Parathyroid adenoma (tissue), 2 donors: ENCODE measurements around the gene SEH1L.
"Not testable (repeated sequence)": the region's sequence is repeated elsewhere in the genome, so short reads cannot be mapped to it uniquely, and the experiment has no call there.

Source experiments
- H2AFZ ChIP-seq: fragments of 300-600 bp; sonication (generic); one replicate; pipeline ENCODE4 v1.7.0; 2017; ENCODE audit warnings: antibody characterized with exemption, mild to moderate bottlenecking
- H3K27ac ChIP-seq: fragments of 300-600 bp; sonication (generic); one replicate; pipeline ENCODE4 v1.7.0; 2017
- H3K27me3 ChIP-seq: fragments of 300-600 bp; sonication (generic); one replicate; pipeline ENCODE4 v1.7.0; 2017; ENCODE audit warnings: low read length; ENCODE audit not compliant: control insufficient read depth, insufficient read depth
- H3K36me3 ChIP-seq: fragments of 300-600 bp; sonication (generic); one replicate; pipeline ENCODE4 v1.7.0; 2017; ENCODE audit warnings: low read length; ENCODE audit not compliant: control insufficient read depth, insufficient read depth
- H3K4me1 ChIP-seq: fragments of 300-600 bp; sonication (generic); one replicate; pipeline ENCODE4 v1.7.0; 2017; ENCODE audit warnings: control low read depth
- H3K4me2 ChIP-seq: fragments of 300-600 bp; sonication (generic); one replicate; pipeline ENCODE4 v1.7.0; 2017; ENCODE audit warnings: low read length
- H3K4me3 ChIP-seq: fragments of 300-600 bp; sonication (generic); one replicate; pipeline ENCODE4 v1.7.0; 2017; ENCODE audit warnings: low read depth, low read length
- H3K79me2 ChIP-seq: fragments of 300-600 bp; sonication (generic); one replicate; pipeline ENCODE4 v1.7.0; 2017; ENCODE audit warnings: control low read depth
- H3K9ac ChIP-seq: fragments of 300-600 bp; sonication (generic); one replicate; pipeline ENCODE4 v1.7.0; 2017; ENCODE audit warnings: mild to moderate bottlenecking
- H3K9me3 ChIP-seq: fragments of 300-600 bp; sonication (generic); one replicate; pipeline ENCODE4 v1.7.0; 2017; ENCODE audit warnings: low read length; ENCODE audit not compliant: control insufficient read depth
- CTCF ChIP-seq: fragments of 300-600 bp; sonication (generic); IDR thresholded peaks from one replicate; pipeline ENCODE4 v1.7.0; 2017; ENCODE audit warnings: antibody characterized with exemption, mild to moderate bottlenecking
- donor health status: primary hyperparathyroidism.

SEH1L gene

GRCh38 chr18:12947285-12948049 lies at the start of gene SEH1L:
Gene SEH1L, plus strand, starts transcription at chr18:12948011. Its CDS starts 111 bp downstream, at chr18:12948122.
- Histone ChIP-seq H3K79me2 (peaks cover 16% of the 10 kb centered on the region), H3K9me3 (no peaks in the 10 kb centered on the region), H3K36me3 (no peaks in the 10 kb centered on the region), H3K4me2 (peak within 1 kb of the TSS; percentile 79), H3K9ac (peak within 1 kb of the TSS; percentile 75), H3K27ac (peak within 1 kb of the TSS; percentile 96), H3K4me1 (peaks cover 8% of the 10 kb centered on the region), H2AFZ (peak within 1 kb of the TSS; percentile 89), H3K27me3 (no peaks in the 10 kb centered on the region), H3K4me3 (peak within 1 kb of the TSS; percentile 75)
- TF ChIP-seq CTCF = no peak

GRCh38 chr18:12901208-12901607 lies 46.6 kb upstream of the SEH1L start:
- H2AFZ ChIP-seq, H3K36me3 ChIP-seq, H3K4me2 ChIP-seq, H3K27me3 ChIP-seq, H3K27ac ChIP-seq, H3K9me3 ChIP-seq, H3K4me3 ChIP-seq, H3K79me2 ChIP-seq, H3K4me1 ChIP-seq, H3K9ac ChIP-seq: not testable (repeated sequence)

DNA sequence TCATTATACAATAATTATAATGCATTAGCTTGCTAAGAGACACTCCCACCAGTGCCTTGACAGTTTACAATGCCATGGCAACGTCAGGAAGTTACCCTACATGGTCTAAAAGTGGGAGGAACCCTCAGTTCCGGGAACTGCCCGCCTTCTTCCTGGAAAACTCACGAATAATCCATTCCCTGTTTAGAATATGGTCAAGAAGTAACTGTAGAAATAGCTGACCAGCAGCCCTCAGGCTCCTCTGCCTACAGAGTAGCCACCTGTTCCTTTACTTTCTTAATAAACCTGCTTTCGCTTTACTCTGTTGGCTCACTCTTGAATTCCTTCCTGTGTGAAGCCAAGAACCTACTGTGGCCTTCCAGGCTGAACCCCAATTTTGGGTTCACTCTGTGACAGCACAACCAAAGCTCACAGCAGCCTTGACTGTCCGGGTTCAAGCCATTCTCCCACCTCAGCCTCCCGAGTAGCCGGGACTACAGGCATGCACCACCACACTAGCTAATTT lies 43.7 kb upstream of the SEH1L start:
- Histone ChIP-seq H3K27me3 (no peaks in the 10 kb centered on the region), H3K9ac (no peak overlapping the region), H3K4me2 (no peak overlapping the region), H3K4me3 (no peak overlapping the region), H3K79me2 (no peaks in the 10 kb centered on the region), H3K27ac (no peak overlapping the region), H3K4me1 (no peaks in the 10 kb centered on the region), H2AFZ (no peak overlapping the region), H3K9me3 (no peaks in the 10 kb centered on the region), H3K36me3 (no peaks in the 10 kb centered on the region)
- TF ChIP-seq CTCF = no peak

DNA sequence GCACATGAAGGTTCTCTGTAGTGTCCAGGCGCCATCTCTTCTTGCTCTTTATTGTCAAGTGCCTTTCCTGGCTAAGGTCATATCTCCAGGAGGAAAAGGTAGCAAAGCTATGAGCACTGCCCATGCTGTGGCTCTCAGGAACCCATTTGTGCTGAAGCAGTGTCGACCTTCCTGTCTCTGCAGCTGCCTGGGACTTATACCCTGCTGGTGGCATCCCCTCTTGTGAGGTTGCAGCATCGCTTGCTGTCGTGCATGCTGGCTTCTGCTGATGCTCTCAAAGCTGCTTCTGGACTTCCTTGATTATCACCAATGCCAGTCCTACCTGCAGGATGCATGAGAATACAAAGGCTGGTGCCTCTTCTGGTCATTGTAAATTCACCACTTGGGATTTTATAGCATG lies 41.7 kb upstream of the SEH1L start:
- Histone ChIP-seq H3K9ac (no peak overlapping the region), H3K4me3 (no peak overlapping the region), H3K4me1 (no peaks in the 10 kb centered on the region), H3K27ac (no peak overlapping the region), H2AFZ (no peak overlapping the region), H3K4me2 (no peak overlapping the region), H3K9me3 (no peaks in the 10 kb centered on the region), H3K79me2 (no peaks in the 10 kb centered on the region), H3K36me3 (no peaks in the 10 kb centered on the region), H3K27me3 (no peaks in the 10 kb centered on the region)
- TF ChIP-seq CTCF = no peak

- TF ChIP-seq CTCF = no peak
- Histone ChIP-seq H3K9ac (no peak overlapping the region), H3K4me3 (no peak overlapping the region), H2AFZ (no peak overlapping the region), H3K27me3 (no peaks in the 10 kb centered on the region), H3K27ac (no peak overlapping the region), H3K4me2 (no peak overlapping the region), H3K36me3 (no peaks in the 10 kb centered on the region), H3K9me3 (no peaks in the 10 kb centered on the region), H3K79me2 (no peaks in the 10 kb centered on the region), H3K4me1 (no peaks in the 10 kb centered on the region)
Measured at GRCh38 chr18:12906773-12907172, 41.0 kb upstream of the SEH1L start.
